HG03432 (cell line): ENCODE results near the gene KCNS1.
"Not testable (repeated sequence)": the region's sequence is repeated elsewhere in the genome, so short reads cannot be mapped to it uniquely, and the experiment has no call there.

ENCODE experiments used
- ATAC-seq: cut with Tn5 transposase; IDR thresholded peaks from one replicate; pipeline ENCODE4 v1.9.1; 2021; ENCODE audit warnings: mild to moderate bottlenecking, moderate library complexity; ENCODE audit not compliant: unreplicated experiment

The KCNS1 gene, protein sequence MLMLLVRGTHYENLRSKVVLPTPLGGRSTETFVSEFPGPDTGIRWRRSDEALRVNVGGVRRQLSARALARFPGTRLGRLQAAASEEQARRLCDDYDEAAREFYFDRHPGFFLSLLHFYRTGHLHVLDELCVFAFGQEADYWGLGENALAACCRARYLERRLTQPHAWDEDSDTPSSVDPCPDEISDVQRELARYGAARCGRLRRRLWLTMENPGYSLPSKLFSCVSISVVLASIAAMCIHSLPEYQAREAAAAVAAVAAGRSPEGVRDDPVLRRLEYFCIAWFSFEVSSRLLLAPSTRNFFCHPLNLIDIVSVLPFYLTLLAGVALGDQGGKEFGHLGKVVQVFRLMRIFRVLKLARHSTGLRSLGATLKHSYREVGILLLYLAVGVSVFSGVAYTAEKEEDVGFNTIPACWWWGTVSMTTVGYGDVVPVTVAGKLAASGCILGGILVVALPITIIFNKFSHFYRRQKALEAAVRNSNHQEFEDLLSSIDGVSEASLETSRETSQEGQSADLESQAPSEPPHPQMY

DNA sequence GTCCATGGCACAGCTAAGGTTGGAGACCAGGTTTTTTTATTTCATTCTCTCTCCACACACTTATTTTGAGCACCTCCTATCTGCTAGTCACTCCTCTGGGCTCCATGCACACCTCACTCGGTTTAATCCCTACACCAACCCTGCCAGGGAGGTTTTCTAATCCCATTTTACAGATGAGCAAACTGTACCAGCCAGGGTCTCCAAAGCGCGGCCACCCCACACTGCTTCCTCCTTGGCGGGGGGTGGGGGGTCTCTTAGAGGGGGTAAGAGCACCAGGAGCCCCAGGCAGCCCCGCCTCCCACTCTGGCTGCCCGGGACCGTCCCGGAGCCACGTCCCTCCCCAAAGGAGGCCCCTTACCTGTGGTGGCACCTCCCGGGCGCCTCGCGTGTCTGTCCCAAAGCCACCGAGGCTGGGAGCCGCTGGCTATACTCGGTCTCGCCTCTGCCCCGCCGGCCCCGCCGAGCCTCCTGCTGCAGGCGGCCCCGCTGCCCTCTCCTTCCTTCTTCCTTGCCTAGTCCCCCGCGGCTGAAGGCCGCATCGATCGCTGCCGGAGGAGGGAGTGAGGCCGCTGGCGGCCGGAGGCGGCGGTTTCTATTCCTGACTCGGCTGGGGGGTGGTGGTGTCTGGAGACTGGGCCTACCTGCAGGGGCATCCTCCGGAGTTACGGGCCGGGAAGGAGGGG, at the start of gene KCNS1:
Gene KCNS1, minus strand, starts transcription at position 565 of the 683 bp plus-strand sequence. CDS start 1,891 bp downstream, outside the sequence.
- no peak for ATAC-seq

DNA sequence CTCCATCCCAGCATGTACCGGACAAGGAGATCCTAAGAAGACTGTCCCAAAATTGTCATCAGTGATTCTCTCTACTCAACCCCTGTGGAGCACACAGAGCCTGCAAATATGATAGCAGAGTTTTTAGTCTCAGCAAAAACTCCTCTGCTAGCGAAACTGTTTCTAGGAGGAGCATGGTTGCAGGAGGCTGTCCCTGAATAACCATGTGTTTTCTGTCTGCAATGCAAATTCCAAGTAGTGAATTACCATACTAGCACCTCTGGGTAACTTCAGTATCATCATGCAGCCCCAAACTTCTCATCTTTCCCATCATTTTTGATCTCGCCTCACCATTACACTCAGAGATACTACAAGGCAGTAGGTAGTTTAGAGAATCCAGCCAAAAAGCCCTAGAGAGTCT, 48.1 kb upstream of the KCNS1 start:
- ATAC-seq = no peak

GRCh38 chr20:45140836-45141235, 39.9 kb upstream of the KCNS1 start:
- ATAC-seq = no peak

GRCh38 chr20:45139733-45140375, 38.9 kb upstream of the KCNS1 start:
- not testable (repeated sequence) for ATAC-seq

DNA sequence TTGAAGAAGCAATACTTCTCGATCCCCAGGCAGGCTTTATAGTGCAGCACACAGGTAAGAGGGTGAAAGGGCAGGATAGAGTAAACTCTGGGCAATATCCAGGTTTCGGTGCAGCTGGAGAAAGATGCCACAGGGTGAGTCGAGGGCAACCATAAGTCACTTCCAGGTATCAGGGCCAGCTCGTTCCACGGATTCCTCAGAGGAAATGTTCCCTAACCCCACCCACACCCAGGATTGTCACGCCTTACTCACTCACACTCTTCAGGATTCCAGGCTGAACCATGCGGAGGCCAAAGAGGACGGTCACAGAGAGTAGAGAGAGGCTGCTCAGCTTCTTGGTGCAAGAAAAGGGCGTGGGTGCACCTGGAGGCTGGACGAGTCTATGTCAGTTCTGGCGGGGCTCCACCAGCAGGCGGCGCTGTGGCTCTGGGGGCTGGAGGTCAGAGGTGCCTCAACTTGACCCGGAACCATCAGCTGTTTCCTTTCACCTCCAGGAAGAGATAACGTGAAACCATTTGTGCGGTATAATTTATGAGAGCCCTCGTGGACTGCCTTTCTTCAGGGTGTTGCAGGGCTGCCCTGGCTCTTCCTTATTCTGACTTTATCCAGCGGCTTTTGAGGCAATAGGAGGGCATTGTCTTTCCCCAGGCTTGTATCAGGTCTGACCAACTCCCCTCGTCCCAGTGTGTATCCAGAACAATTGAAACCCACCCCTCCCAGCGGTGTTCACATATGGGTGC, 37.8 kb upstream of the KCNS1 start:
- ATAC-seq = no peak

GRCh38 chr20:45136911-45137310, 36.0 kb upstream of the KCNS1 start:
- no peak for ATAC-seq

- no peak for ATAC-seq
Observed at GRCh38 chr20:45128099-45128498, 27.2 kb upstream of the KCNS1 start.

DNA sequence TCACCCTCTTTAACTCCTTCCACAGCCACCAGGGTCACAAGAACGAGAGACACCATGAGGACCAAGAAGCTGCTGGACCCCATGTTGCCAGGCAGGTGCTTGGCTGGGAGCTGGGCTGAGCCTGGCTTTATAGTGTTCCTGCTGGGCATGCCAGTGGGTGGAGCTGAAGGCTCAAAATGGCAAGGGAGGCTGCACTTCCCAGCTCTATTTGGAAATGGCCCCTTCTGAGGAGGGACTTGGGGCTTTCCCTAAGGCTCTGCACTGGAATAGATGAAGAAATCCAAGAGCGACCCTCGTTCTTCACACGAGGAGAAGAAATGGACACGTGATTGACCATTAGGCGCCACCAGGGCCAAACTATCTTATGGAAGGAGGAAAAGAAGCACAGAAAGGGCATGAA, 23.4 kb upstream of the KCNS1 start, which contains the start of gene WFDC12:
Gene WFDC12, minus strand, starts transcription at position 101 of the 400 bp plus-strand sequence. Its CDS starts 18 bp downstream, at position 83.
- no peak for ATAC-seq

- no peak for ATAC-seq
Observed at GRCh38 chr20:45121388-45121787, 20.5 kb upstream of the KCNS1 start.

- no peak for ATAC-seq
Observed at GRCh38 chr20:45119556-45120266, 18.8 kb upstream of the KCNS1 start.

GRCh38 chr20:45118028-45118427, 17.1 kb upstream of the KCNS1 start:
- no peak for ATAC-seq

GRCh38 chr20:45117581-45117980, 16.7 kb upstream of the KCNS1 start:
- no peak for ATAC-seq

DNA sequence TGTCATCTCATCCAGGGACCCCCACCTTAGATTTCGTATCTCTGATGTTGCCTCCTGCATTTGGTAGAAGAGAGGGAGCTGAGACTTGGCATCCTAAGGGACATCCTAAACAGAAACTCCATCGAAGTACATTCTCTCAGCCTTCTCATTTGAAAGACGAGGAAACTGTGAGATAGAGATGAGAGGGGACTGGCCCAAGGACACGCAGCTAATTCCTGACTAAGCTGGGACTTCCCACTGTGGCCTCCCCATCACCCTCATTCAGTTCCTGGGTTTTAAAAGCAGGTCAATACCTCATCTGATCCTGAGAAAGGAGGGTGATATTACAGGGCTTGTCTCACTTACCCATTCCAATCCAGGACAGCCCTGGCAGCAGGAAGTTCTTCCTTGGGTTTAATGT, 14.9 kb upstream of the KCNS1 start:
- ATAC-seq = no peak

DNA sequence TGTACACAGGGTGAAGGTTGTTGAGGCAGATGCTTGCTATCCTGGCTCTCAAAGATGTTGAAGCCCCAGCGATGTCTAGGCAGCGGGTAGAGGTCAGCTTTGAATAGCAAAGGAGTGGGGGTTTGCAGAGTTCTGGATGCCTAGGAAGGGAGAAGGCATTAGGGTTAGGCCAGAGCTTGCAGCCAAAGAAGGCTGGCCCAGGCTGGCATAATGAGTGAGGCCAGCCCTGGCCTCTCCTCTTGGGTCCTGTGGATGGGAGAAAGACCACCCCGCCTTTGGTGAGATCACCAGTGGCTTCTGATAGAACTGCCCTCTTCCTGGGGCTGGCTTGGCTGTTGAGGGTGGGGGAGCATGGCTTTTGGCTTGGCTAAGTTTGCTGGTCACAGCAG, 14.5 kb upstream of the KCNS1 start:
- no peak for ATAC-seq

DNA sequence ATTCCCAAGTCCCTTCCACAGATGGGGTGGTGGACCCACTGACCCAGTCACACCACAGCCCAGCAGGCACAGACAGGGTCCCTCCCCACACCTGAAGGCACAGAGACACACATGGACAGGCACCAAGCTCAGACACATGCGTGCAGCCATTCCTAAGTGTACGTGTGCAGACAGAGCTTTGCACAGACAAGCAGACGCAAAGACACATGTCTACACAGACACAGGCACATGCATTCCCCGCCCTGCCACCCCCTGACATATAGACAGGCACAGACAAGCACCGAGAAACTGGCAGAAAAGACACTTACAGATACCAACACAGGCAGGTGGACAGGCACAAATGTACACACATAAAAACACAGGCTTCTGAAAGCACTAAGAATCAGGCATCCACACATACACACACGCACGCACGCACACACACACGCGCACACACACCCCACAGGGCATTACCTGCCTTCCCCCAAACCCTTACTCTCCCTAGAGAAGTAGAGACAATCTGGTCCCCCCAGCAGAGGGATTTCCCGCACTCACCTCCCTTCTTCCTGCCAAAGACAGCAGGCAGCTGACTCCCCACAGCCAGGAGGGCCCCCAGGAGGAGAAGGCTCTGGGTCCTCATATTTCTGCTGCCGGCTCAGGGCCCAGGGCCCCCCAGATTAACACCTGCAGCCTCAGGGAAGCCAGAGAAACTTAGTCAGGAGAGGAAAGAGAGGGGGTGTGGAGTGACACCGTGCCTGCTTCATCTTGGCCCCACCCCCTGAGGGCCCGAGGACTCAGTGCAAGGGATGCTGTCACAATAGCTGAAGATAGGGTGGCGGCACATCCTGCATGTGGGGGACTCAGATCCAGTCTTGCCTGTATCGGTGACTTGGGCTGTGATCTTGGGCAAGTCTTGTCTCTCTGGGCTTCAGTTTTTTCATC, 13.8 kb upstream of the KCNS1 start, which contains the start of gene WFDC5:
Gene WFDC5, minus strand, starts transcription at position 710 of the 921 bp plus-strand sequence. Its CDS starts 91 bp downstream, at position 619.
- ATAC-seq = no peak

- ATAC-seq = no peak
Observed at GRCh38 chr20:45113865-45114264, 12.9 kb upstream of the KCNS1 start.

DNA sequence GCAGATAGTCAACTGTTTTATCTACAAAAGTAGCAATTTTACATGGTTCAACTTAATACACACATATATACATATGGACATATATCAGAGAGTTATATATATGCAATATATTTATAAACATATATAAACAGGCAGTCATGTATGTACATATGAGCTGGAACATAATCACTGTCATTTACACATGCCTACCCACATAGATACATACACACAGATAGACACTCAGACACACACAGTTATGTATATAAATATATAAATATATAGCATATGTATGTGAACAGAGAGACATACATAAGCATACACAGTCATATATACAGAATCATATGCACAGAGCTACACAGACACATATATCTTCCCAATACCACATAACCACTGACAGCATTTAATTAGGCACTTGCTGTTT, 11.8 kb upstream of the KCNS1 start:
- ATAC-seq = no peak

GRCh38 chr20:45111799-45112471, 11.0 kb upstream of the KCNS1 start:
- no peak for ATAC-seq
